Activated CD8-positive, alpha-beta memory T cell treated with anti-CD3 and anti-CD28 coated beads for 1 hour (primary cell): ENCODE measurements around the gene CDH8.
"Not testable (repeated sequence)": the region's sequence is repeated elsewhere in the genome, so short reads cannot be mapped to it uniquely, and the experiment has no call there.

Source experiments
- DNase-seq, 2 donors: peaks; one replicate each; pipeline ENCODE4 v3.0.0-alpha.2; 2020; ENCODE audit warnings: low read depth in 1 of 2; ENCODE audit errors: extremely low read depth in 1 of 2

CDH8 gene

GRCh38 chr16:61872778-61873119, 163.5 kb downstream of the CDH8 start:
- DNase-seq, result no peak

GRCh38 chr16:61871837-61872777, 164.1 kb downstream of the CDH8 start:
- no peak for DNase-seq

- no peak for DNase-seq
These were observed 173.8 kb downstream of the CDH8 start for GRCh38 chr16:61862221-61863155.

DNA sequence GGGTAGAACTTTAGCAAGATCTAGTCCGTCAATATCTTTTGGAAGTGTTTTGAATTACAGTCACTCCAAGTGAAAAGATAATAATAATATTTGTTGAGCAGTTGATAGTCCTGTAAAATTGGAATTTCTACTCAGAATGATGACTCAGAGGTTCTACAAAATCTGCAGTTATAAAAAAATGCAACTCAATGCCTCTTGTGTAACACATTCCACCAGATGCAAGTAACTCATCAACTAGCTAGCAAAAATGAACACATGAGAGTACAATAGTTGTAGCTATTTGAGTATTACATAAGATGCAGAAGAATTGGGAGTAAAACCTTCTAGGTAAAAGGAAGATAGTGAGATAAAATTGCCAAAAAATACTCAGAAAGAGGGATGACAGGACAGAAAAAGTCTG, 177.2 kb downstream of the CDH8 start:
- no peak for DNase-seq

DNA sequence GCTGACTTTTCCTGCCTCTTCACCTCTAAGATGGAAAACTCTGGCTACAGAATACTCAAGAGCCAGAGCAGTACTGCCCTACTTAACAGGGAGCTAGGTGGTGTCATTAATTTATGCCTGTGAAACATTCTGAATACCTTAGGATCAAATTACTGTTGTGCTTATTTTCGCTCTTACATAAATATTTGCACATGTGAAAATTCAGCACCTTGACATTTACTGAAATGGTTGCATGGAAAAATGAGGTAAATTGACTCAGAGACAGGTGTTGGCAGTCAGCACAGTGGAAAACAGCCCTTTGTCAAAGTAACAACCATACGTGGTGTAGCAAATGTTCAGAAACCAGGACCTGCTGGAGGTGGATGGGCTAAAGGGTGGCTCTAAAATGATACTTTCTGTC, 193.6 kb downstream of the CDH8 start:
- DNase-seq, result no peak

DNA sequence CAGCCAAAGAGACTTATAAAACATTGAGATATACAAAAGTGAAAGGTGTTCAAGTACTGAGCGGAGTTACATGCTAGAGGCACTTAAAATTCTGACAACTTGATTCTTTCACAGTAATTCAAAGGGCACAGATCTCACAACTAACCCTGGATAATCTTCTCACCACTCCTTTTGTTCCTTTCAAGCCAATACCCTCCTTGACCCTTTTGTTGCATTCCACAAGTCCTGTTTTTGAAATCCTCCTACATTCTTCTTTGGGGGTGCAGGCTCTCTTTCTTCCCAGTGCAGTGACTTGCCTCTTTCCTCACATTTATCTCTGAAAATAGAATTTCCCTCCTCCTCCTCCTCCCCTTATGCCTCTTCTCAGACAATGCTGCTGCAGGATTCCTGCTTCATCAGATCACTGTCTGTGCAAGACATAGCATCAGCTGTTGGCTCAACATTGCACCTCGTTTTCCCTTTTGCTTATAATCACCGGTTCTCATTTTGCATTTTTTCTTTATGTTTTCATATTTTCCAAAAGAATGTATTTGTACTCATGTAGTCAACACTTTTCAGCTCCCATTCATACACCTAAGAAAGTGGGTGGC, 199.3 kb downstream of the CDH8 start:
- no peak for DNase-seq

DNA sequence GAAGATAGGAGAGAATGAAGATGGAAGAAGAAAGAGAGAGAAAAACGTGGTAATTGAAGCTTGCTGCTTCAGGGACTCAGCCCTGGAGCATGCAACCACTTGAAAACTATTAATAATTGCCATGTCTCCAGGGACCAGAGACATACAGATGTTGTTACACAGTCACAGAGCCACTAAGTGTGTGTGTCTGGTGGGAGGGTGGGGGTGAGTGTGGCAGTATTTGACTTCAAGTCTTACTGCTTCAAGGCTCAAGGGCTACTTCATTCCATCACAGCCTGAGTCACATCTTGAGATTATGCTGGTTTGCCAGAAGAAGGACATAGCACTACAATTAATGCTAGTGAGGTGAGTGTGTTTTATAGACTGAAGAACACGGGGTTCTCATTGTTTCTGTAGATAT, 202.2 kb downstream of the CDH8 start:
- no peak for DNase-seq

DNA sequence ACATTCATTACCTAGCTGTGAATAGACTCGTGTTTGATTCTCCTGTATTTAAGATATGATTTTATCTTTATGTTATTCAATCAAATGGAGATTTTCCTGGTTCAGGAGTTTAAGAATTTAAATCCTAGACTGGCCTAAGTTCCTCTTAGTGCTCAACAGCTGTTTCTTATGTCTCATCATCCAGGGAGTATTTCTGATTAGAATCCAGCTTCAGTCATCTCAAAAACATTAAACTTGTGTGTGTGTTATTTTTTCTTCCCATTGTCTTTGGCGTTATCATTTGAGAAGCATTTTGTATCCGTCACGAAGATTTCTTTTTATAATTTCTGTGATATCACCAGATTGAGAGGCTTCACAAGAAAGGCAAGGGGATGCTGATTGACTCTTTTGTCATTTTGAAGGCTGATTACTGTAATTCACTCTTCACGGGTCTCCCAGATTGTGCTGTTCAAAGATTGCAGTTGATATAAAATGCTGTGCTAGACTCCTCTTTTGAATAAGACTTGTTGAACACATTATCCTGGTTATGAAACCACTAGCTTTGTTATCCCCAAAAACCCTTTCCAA, 204.8 kb downstream of the CDH8 start:
- DNase-seq, result no peak

GRCh38 chr16:61829631-61830030, 206.6 kb downstream of the CDH8 start:
- no peak for DNase-seq

GRCh38 chr16:61823326-61823725, 212.9 kb downstream of the CDH8 start:
- DNase-seq, result no peak

DNA sequence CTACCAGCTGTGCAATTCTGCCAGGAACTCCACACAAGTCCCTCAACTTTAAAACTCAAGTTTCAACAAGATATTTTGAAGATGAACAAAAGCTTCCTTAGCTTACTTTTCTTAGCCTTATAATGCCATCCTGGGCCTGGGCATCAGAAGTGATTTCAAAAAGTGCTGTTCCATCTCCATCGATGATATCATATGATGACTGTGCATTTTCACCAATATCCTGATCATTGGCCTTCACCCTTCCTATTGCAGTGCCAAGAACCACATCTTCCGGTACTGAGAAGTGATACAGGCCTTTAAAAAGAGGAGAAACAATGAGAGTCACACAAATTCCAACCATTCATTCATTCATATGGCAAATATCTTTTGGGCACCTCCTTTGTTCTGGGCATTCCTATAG, 215.4 kb downstream of the CDH8 start:
- no peak for DNase-seq

GRCh38 chr16:61820398-61820797, 215.8 kb downstream of the CDH8 start:
- DNase-seq, result no peak

DNA sequence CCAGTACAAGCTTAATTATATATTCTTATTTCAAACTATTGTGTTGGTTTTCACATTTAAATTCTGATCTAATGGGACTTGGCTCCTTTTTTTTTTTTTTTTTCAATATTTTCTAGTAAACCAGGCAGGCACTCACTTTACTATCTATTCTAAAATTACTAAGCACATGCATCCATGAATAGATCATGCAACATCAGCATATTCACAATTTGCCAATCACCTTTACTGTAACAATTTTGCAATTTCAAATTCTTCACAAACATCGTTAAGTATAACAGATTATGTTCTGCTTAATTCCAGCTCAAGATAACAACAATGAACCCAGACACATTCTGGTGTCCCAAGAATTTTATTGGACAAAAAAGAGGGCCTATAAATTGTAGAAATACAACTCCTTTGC, 217.4 kb downstream of the CDH8 start:
- no peak for DNase-seq

DNA sequence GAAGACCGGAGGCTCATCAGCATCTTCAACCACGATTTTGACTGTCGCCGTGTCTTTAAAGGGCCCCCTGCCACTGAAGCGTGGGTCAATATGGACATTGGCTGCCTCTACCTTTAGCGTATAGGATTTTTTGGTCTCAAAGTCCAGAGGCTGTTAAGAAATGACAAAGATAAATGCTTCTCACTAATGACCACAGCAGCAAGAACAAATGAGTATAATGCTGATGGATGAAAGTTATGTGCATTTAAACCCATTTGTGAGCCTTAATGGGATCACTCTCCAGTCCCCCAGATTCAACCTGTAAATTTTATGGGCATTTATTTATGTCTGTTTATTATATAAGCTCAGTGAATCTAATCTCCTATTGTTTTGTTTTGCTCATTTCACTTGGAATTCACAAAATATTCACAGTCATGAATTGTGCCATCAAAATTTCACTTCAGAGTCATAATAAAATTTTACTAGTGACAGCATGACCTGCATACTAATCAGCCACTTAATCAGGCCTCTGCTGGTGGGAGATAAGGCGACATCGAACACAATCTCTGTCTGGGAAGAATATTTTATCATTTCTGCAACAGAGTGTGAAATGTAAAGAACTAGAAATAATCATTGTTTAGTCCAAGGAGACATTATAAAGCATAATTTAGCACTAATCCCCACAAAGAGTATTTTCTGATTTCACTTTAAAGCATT, 218.5 kb downstream of the CDH8 start:
- DNase-seq, result no peak

DNA sequence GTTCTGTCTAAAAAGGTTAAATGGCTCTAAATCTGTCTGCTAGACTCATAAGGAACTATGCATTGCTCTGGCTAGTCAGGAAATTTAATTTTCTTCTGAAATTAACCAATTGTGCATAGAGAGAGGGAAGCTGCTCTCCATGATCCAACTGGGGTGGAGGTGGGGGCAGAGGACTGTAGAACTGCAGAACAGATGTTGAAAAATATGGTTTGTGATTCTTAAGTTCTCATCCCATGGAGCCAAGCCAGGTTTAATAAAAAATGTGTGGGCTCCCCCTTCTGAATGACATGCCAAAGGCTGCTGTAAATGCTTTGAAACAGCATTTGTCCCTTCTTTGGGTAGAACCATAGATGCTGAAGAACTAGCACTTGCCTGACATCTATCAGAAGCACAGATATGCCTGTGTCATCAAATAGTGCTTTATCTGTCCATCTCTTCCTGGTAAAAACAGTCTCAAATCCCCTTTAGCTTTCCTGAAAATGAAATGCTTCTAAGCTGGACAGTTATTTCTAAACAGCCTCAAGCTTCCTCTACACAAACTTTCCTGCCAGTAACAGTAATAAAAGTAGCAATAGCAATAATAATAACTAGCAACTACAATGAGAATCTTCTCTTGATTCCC, 221.4 kb downstream of the CDH8 start:
- no peak for DNase-seq

- DNase-seq, result no peak
These were observed 222.9 kb downstream of the CDH8 start for GRCh38 chr16:61813339-61813738.

GRCh38 chr16:61812251-61812650, 224.0 kb downstream of the CDH8 start:
- no peak for DNase-seq

DNA sequence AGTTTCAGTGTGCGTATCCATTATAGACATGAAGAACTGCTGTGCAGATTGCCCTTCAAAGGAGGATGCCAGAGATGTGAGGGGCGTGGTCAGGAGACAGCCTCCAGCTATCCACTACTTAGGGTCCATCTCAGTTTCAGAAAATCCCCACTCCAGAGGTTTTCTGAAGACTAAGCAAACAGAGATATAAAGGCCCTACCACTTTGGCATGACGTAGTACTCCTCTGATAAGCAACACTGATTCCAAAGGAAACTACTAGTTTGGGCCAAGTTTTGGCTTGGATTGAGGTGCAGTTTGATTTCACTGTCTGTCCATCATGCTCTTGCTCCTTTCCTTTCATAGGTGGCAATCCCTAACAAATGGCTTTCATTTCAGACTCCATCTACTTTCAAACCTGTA, 228.7 kb downstream of the CDH8 start:
- no peak for DNase-seq

DNA sequence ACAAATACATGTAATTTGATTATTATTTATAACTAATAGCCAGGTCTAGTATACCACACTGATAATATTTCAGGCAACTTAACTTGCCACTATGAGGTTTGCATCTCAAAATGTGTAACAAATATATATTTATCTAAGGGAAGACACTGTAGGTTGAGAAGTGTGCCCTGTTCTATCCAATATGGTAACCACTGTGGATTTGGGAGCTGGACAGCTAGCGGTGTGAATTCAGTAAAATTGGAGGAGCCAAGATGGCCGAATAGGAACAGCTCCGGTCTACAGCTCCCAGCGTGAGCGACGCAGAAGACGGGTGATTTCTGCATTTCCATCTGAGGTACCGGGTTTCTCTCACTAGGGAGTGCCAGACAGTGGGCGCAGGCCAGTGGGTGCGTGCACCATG, 235.0 kb downstream of the CDH8 start:
- DNase-seq, result not testable (repeated sequence)

DNA sequence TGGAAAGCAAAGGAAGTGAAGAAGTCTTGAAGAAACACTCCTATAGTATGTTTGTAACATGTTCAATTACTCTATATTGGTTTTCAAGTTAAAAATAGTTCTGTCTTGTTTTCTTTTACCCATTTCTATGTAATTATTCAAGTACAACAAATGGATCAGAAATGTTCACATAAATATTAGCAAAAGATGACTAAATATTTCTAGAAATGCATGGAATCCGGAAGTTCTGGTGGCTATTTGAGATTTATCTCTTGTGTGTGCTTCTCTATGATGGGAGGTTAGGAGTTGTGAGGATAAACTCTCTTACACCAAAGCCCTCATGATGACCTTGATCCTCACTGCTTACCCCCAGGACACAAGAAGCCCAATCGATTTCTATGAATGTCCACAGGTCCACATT, 237.5 kb downstream of the CDH8 start:
- DNase-seq, result no peak
